Retina (tissue), 1 donor: ENCODE data around the gene CDK5RAP3.
A peak's percentile ranks its signal among the peaks of the same experiment; 100 is the strongest.

Source experiments
- DNase-seq: peaks from one replicate; pipeline ENCODE4 v3.0.0-alpha.2; 2016

CDK5RAP3 gene

DNA sequence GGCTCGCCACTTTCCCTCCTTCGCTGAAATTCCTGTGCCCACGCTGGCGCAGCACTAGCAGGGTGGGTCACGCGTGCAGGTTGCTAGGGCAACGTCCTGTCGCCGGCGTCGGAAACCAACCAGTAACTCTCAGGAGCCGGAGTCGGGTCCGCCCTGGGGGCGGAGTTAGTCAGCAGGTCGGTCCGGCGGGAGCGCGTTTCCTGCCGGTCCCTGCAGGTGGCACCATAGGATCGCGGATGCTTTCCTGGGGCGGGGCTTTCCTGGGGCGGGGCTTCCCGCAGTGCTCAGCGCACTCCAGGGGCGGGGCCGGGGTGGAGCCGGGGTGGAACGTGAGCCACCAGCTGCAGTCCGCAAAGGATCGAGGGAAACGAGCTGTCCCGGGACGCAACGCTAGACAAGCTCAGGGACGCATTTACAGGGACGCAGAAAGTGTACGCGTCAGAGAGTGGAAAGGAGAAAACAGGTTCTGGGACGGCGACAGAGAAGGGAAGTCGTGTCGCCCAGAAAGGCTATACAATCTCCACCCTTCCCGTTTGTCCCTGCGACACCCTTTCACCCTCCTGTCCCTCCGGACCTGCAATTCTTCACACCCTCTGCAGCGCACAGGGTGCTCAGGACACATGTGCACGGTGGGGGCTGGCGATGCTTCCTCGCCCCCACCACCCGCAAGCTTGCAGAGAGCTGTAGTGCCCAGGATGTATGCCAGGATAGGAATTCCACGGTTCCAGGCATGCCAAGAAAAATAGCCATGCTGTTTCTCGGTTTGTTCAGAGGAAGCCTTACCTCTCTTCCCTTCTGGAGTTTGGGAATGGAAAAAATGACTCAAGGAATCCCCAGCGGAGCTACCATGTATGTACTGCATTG is 54.4 kb downstream of the CDK5RAP3 start:
- DNase-seq = peak; percentile 96

DNA sequence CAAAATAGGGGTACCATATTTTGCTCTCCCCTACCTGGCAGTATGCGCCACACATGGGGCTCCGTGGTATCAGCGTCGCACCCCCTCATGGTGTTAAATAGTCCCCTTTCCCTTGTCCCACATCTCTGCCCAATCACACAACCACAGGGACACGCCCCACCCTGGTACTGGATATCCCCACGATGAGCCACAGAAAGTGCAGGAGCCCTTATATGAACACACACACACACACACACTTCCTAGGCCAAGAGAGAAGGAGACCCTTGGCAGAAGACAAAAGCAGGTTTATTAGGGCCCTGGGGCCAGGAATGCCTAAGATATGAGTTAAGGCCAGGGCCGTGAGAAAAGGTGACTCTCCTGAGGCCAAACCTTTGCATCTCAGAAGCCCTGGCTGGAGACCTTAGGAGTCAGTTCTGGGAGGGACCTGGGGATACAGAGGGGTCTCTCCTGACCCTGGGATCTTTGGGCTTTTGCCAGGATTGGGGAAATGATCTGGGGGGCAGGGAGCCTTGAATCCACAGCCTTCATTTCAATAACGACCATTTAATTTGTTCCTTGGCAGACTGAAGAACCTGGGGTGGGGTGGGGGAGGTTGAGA is 55.1 kb downstream of the CDK5RAP3 start:
- DNase-seq = no peak

DNA sequence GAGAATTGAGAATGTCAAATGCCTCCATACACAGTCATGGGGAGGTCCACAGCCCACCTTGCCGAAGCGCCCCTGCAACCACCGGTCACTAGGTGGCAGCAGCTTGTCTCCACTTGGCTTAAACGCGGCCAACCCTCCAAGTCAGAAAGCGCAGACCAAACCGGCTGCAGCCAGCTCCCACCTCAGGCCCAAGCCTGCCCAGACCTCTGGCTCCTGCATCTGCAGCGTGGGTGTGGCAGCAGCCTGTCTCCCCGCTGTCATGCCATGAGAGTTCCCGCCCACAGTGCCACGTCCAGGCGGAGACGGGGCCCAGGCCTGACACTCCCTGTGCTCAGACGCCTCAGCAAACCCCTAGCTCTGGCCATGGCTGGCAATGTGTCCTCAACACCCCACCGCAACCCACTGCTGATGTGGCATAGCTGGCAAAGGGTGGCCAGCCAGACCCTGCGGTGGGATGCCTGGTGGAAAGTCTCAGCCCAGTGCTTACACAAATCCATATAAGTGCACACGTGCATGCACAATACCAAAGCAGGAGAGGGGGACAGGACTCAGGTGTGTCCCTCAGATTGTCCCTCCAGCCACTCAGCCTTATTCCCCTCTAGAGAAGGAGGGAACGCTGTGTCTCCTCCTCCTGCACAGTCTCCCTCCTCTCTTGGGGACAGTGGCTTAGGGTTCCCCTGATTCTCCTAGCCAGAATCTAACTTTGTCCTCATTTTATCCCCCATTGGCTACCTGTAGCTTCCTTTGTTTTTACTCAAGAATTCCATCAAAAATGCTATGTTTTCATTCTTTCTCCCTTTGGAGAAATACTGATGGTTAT is 55.8 kb downstream of the CDK5RAP3 start:
- DNase-seq = peak; percentile 88

DNA sequence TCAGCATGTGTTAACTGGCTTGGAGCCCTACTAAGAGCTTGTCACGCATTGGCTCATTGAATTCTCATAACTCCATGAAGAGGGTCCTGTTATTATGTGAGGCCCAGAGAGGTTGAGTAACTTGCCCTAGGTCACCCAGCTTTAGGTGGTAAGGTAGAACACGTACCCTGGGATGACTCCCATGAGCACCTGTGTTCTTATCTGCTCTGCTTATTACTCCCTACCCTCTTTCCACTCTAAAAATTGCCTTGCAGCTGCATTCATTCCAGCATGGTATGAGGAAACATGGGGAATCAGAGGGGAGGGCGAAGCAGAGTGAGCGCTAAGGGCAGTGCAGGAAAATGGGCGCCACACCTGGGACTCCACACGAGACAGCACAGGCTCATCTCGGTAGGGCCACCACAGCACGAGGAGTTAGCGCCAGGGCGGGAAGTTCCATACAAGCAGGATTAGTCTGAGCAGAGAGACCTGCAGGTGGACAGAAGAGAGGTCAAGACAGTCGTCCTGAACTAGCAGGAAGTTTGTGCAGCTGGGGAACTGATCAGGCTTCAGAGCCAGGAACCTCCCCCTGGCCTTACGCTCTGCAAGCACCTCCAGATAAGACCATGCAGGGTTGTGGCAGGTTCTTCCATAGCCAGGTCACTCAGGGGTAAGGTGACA is 56.5 kb downstream of the CDK5RAP3 start:
- no peak for DNase-seq

DNA sequence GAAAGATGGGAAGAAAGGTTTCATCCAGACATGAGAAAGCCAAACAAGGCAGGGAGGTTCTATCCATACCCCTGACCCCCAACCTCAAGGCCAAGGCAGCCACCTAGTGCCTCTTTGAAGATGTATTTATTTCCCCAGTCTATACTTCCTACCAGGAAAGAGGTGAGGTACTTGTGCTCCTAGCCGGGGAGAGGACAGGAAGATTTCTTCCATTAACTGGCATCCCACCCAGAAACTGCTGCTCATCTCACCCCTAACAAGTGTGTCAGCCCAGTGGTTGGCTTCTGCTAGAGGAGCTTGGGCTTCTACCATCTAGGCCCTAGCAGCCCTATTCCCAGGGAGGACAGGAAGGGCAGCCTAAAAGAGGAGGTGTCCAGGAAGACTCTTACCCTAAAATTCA is 57.8 kb downstream of the CDK5RAP3 start:
- no peak for DNase-seq

DNA sequence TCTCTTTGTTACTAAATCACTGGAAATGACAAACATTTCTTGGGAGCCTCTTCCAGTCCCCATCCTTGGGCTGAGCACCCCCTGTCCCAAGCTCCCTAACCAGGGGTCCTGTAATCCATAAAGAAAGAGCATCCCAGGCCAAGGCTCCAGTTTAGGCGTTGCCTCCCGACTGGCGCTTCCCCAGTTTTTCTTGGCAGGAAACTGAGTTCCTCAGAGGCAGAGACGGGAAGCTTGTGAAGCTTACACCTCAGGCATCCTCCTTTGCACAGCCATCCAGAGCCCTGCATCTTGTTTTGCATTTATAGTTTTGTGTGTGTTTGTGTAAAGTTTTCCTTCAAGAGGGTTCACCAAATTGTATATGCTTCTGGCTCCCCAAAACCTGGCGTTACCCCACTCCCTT is 59.6 kb downstream of the CDK5RAP3 start:
- DNase-seq = no peak
